ENCODE results near the gene KRTAP10-12. TPM values are rescaled to one million over a fixed set of nuclear protein-coding genes. Genes with fewer than 3 reads are reported as not detected.
A peak's percentile ranks its signal among the peaks of the same experiment; 100 is the strongest.

KRTAP10-12 gene
- total and polyA plus RNA-seq, 2 of the 13 experiments (the other 11 are each of a cell fraction or from before 2014, with no cell fraction given) = not detected

DNA sequence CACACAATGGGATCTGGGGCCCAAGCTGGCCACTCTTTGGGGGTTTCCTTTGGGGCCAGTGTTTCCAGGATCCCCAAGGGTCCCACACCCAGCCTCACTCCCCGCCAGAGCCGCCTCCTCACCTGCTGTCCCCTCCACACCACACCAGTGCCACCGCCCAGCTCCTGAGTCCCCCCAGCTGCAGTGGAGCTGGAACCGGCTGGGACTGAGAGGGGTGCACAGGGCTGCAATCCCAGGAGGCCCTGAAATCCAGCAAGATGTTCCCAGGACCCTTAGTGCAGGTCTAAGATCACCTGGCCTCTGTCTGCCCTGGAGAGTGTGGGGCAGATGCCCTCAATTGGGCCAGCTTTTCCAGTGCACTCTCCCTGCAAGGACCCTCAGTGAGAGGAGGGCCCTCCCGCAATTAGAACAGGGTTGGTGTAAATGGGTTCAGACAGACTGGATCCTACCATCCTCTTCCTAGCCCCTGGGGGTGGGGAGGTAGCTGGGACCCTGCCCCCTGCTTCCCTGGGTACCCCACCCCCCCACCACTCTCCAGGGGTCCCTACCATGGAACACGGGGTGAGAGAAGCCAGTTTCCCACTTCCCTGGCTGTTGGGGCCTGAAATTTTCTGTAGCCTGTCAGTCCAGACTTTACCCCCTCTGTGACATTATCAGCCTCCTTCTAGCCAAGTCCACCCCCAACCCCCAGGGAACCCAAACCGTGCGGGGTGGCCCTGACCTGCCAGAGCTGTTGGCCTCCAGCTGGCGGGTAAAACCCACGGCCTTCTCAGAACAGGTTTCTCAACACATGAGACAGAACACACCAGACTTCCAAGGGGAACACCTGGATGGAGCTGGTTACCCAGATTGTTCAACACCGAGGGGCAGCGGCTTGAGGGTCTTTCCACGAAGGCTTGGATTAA is 7.0 kb downstream of the KRTAP10-12 start:
- Histone ChIP-seq H4K20me1 (ENCODE audit: insufficient read depth, low read length) (no peaks in the 10 kb centered on the region), H3K4me2 (ENCODE audit: low read depth, low read length) (peak overlapping the region; percentile 53; the same call in 1 of the 2 replicates), H3K9ac (ENCODE audit: insufficient read depth, low read depth, low read length) (no peak overlapping the region), H2AFZ (ENCODE audit: low read length) (no peak overlapping the region), H3K27ac (ENCODE audit: extremely low read length, insufficient read depth, low read length) (no peak overlapping the region), H3K9me3 (ENCODE audit: low read length) (no peaks in the 10 kb centered on the region), H3K36me3 (replicated peaks in 1 of 2; ENCODE audit: control insufficient read depth in 1 of 2, insufficient read depth in 2 of 2, low read length in 2 of 2) (no peaks in the 10 kb centered on the region), H3K27me3 (ENCODE audit: control insufficient read depth in 1 of 2, insufficient read depth in 2 of 2, low read length in 2 of 2) (peaks cover 4 to 31% of the 10 kb centered on the region in 2 experiments; a peak in 4 of 5 replicates), H3K79me2 (ENCODE audit: insufficient read depth, low read length) (no peaks in the 10 kb centered on the region), H3K4me1 (ENCODE audit: insufficient read depth, low read length) (peaks cover 55% of the 10 kb centered on the region), H3K4me3 (replicated peaks in 1 of 3; ENCODE audit: insufficient read depth in 1 of 3, low read depth in 2 of 3, low read length in 3 of 3) (no peak overlapping the region; a peak in 1 of 6 replicates)
- no TSS peak for BruUV-seq (replicated peaks)
- ATAC-seq (no peak), FAIRE-seq (no peak), DNase-seq (ENCODE audit: low spot score) (no peak)
- intact Hi-C loops (cut with micrococcal nuclease; ENCODE audit: unreplicated experiment) (loop anchor here (5.0 kb wide), 1 partner anchor 33 kb away; no protein-coding TSS in a partner anchor), in situ Hi-C loops (cut with HindIII; ENCODE audit: extremely low pct_ligation_motif_present, low pct_unique_long_range_greater_than_20kb) (no loop called here)
- 0 out of 2 replicates have a peak, but pooled peaks have one; percentile 2 for TF ChIP-seq JUN (CRISPR knock-in tag; IDR thresholded peaks at IDR 0.05)
- TF ChIP-seq ARNT2 (CRISPR knock-in tag; IDR thresholded peaks at IDR 0.05; ENCODE audit: low read depth) = no peak
- WGBS (ENCODE audit: low lambda C conversion rate) = 27% methylated on average over 8 of the region's 13 CpGs
- POLR2A ChIA-PET = no interaction called here
- CTCF ChIA-PET (ENCODE audit: low intra/inter-chr PET ratio, low total read pairs) = no interaction called here

DNA sequence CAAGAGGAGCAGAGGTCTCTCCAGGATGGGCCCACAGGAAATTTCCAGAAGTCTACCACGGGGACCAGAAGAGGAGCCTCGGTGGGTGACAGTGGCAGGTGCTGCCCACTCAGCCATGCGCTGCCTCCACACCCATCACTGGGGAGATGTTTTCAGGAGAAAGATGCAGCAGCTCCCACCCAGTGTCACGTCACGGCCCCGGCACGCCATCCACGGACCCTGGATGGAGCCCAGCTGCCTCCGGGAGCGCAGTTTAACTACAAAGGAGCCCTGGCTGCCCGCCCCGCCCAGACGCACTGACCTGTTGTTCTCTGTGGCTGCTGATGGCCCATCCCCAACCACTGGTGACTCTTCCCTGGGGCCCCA is 7.6 kb downstream of the KRTAP10-12 start:
- in situ Hi-C loops (cut with HindIII; ENCODE audit: extremely low pct_ligation_motif_present, low pct_unique_long_range_greater_than_20kb) = no loop called here
- Histone ChIP-seq H3K36me3 (replicated peaks in 1 of 2; ENCODE audit: control insufficient read depth in 1 of 2, insufficient read depth in 2 of 2, low read length in 2 of 2) (no peaks in the 10 kb centered on the region), H3K4me2 (ENCODE audit: low read depth, low read length) (no peak overlapping the region), H3K9ac (ENCODE audit: insufficient read depth, low read depth, low read length) (no peak overlapping the region), H3K4me1 (ENCODE audit: insufficient read depth, low read length) (peaks cover 49% of the 10 kb centered on the region), H4K20me1 (ENCODE audit: insufficient read depth, low read length) (no peaks in the 10 kb centered on the region), H3K27me3 (ENCODE audit: control insufficient read depth in 1 of 2, insufficient read depth in 2 of 2, low read length in 2 of 2) (peaks cover 4 to 37% of the 10 kb centered on the region in 2 experiments), H3K27ac (ENCODE audit: extremely low read length, insufficient read depth, low read length) (no peak overlapping the region), H3K79me2 (ENCODE audit: insufficient read depth, low read length) (no peaks in the 10 kb centered on the region), H2AFZ (ENCODE audit: low read length) (no peak overlapping the region), H3K4me3 (replicated peaks in 1 of 3; ENCODE audit: insufficient read depth in 1 of 3, low read depth in 2 of 3, low read length in 3 of 3) (no peak overlapping the region), H3K9me3 (ENCODE audit: low read length) (no peaks in the 10 kb centered on the region)
- DNase-seq (ENCODE audit: low spot score) (no peak), ATAC-seq (no peak), FAIRE-seq (no peak)
- WGBS (ENCODE audit: low lambda C conversion rate) = 74% methylated on average over 2 of the region's 13 CpGs
- CTCF ChIA-PET (ENCODE audit: low intra/inter-chr PET ratio, low total read pairs) = no interaction called here
- BruUV-seq (replicated peaks) = no TSS peak
- POLR2A ChIA-PET = no interaction called here
- intact Hi-C loops (cut with micrococcal nuclease; ENCODE audit: unreplicated experiment) = loop anchor here (5.0 kb wide), 1 partner anchor 33 kb away; no protein-coding TSS in a partner anchor
- TF ChIP-seq RXRA (CRISPR knock-in tag; IDR thresholded peaks at IDR 0.05) (no peak), TBL1XR1 (IDR thresholded peaks at IDR 0.05; ENCODE audit: borderline replicate concordance, low read length, partially characterized antibody) (no peak), ZNF598 (CRISPR knock-in tag; IDR thresholded peaks at IDR 0.05; ENCODE audit: borderline replicate concordance) (no peak), SP2 (CRISPR knock-in tag; IDR thresholded peaks at IDR 0.05) (no peak), NONO (IDR thresholded peaks at IDR 0.05) (no peak), NONO (CRISPR knock-in tag; conservative IDR thresholded peaks at IDR 0.05) (no peak), POLR2AphosphoS5 (IDR thresholded peaks at IDR 0.05; ENCODE audit: low read depth, low read length) (no peak)
- TF ChIP-seq, protein P1, sequence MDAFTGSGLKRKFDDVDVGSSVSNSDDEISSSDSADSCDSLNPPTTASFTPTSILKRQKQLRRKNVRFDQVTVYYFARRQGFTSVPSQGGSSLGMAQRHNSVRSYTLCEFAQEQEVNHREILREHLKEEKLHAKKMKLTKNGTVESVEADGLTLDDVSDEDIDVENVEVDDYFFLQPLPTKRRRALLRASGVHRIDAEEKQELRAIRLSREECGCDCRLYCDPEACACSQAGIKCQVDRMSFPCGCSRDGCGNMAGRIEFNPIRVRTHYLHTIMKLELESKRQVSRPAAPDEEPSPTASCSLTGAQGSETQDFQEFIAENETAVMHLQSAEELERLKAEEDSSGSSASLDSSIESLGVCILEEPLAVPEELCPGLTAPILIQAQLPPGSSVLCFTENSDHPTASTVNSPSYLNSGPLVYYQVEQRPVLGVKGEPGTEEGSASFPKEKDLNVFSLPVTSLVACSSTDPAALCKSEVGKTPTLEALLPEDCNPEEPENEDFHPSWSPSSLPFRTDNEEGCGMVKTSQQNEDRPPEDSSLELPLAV (CRISPR knock-in tag; conservative IDR thresholded peaks at IDR 0.05; ENCODE audit: low read depth) = no peak
- TF ChIP-seq, protein P2, sequence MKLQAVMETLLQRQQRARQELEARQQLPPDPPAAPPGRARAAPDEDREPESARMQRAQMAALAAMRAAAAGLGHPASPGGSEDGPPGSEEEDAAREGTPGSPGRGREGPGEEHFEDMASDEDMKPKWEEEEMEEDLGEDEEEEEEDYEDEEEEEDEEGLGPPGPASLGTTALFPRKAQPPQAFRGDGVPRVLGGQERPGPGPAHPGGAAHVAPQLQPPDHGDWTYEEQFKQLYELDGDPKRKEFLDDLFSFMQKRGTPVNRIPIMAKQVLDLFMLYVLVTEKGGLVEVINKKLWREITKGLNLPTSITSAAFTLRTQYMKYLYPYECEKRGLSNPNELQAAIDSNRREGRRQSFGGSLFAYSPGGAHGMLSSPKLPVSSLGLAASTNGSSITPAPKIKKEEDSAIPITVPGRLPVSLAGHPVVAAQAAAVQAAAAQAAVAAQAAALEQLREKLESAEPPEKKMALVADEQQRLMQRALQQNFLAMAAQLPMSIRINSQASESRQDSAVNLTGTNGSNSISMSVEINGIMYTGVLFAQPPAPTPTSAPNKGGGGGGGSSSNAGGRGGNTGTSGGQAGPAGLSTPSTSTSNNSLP (IDR thresholded peaks at IDR 0.05; ENCODE audit: low read depth, low read length) = no peak
- TF ChIP-seq, protein P3, sequence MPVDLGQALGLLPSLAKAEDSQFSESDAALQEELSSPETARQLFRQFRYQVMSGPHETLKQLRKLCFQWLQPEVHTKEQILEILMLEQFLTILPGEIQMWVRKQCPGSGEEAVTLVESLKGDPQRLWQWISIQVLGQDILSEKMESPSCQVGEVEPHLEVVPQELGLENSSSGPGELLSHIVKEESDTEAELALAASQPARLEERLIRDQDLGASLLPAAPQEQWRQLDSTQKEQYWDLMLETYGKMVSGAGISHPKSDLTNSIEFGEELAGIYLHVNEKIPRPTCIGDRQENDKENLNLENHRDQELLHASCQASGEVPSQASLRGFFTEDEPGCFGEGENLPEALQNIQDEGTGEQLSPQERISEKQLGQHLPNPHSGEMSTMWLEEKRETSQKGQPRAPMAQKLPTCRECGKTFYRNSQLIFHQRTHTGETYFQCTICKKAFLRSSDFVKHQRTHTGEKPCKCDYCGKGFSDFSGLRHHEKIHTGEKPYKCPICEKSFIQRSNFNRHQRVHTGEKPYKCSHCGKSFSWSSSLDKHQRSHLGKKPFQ (CRISPR knock-in tag; IDR thresholded peaks at IDR 0.05; ENCODE audit: insufficient replicate concordance) = no peak
